Progenitor cell of endocrine pancreas (in vitro differentiated cells): ENCODE measurements around the gene S1PR2. TPM values are rescaled to one million over a fixed set of nuclear protein-coding genes. Genes with fewer than 3 reads are reported as not detected.

Source experiments
- DNase-seq: peaks from one replicate; pipeline ENCODE4 v3.0.0; 2021; ENCODE audit warnings: low spot score; ENCODE audit not compliant: unreplicated experiment
- H3K27ac Mint-ChIP-seq: 2 replicates; pipeline ENCODE4 v1.8.0; 2021; ENCODE audit warnings: mild to moderate bottlenecking, moderate library complexity, mixed read lengths
- H3K27me3 Mint-ChIP-seq: 2 replicates; pipeline ENCODE4 v1.8.0; 2021; ENCODE audit warnings: mixed read lengths
- H3K36me3 Mint-ChIP-seq: 2 replicates; pipeline ENCODE4 v1.8.0; 2022; ENCODE audit warnings: mixed read lengths; ENCODE audit not compliant: insufficient read depth
- H3K4me1 Mint-ChIP-seq: 2 replicates; pipeline ENCODE4 v1.8.0; 2021; ENCODE audit warnings: low read depth, mixed read lengths
- H3K4me3 Mint-ChIP-seq: 2 replicates; pipeline ENCODE4 v1.8.0; 2021; ENCODE audit warnings: low read depth, mild to moderate bottlenecking, moderate library complexity, mixed read lengths
- H3K9me3 Mint-ChIP-seq: 2 replicates; pipeline ENCODE4 v1.8.0; 2021; ENCODE audit warnings: low read depth, mixed read lengths
- total RNA-seq: library from RNA; stranded (reverse); gene quantifications from 2 replicates; pipeline ENCODE4 v1.2.1, GENCODE V29; 2021
- TF ChIP-seq, protein P1 (sequence below): fragments of 200-600 bp; sonication (generic); IDR thresholded peaks from one replicate; pipeline ENCODE4 v1.5.0; 2021; ENCODE audit warnings: antibody characterized with exemption, mild to moderate bottlenecking; ENCODE audit not compliant: unreplicated experiment

Gene S1PR2
- total RNA-seq, 1 donor from 2014 or later, result 19.2 TPM

DNA sequence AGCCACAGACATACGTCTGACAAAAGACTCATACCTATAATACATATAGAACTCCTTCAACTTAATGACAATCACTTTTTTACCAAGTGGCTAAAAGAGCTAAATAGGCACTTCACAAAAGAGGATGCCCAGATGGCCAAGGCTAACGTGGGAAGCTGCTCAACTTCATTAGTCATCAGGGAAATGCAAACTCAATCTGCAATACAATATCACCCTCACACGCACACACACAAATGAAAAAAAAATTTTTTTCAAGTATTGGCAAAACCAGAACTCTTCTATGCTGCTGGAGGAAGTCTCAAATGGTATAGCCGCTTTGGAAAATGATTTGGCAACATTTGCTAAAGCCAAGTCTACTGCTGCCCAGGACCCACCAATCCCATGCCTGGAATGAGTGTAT, 21.8 kb downstream of the S1PR2 start:
- no peaks in the 10 kb centered on the region for H3K27me3 Mint-ChIP-seq
- no peak overlapping the region for H3K4me3 Mint-ChIP-seq

DNA sequence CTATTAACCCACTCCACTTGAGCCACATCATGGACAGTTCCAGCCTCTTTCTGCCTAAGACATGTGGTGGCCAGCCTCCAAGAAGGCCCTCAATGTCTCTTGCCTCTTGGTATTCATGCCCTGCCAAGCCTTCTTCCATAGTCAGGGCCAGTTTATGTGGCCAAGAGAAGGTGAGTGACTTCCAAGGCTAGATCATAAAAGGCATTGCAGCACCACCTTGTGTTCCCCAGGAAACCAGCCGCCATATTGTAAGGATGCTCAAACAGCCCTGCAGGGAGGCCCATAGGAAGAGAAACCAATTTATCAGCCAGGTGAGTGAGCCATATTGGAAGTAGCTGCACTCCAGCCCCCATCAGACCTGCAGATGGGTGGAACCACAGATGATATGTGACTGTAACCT, 24.1 kb downstream of the S1PR2 start:
- no peak overlapping the region for H3K27ac Mint-ChIP-seq
- no peaks in the 10 kb centered on the region for H3K9me3 Mint-ChIP-seq
- no peaks in the 10 kb centered on the region for H3K36me3 Mint-ChIP-seq
- no peak for DNase-seq
- TF ChIP-seq, protein P1, sequence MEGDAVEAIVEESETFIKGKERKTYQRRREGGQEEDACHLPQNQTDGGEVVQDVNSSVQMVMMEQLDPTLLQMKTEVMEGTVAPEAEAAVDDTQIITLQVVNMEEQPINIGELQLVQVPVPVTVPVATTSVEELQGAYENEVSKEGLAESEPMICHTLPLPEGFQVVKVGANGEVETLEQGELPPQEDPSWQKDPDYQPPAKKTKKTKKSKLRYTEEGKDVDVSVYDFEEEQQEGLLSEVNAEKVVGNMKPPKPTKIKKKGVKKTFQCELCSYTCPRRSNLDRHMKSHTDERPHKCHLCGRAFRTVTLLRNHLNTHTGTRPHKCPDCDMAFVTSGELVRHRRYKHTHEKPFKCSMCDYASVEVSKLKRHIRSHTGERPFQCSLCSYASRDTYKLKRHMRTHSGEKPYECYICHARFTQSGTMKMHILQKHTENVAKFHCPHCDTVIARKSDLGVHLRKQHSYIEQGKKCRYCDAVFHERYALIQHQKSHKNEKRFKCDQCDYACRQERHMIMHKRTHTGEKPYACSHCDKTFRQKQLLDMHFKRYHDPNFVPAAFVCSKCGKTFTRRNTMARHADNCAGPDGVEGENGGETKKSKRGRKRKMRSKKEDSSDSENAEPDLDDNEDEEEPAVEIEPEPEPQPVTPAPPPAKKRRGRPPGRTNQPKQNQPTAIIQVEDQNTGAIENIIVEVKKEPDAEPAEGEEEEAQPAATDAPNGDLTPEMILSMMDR, result no peak
- no peaks in the 10 kb centered on the region for H3K27me3 Mint-ChIP-seq
- H3K4me3 Mint-ChIP-seq, result no peak overlapping the region
- no peaks in the 10 kb centered on the region for H3K4me1 Mint-ChIP-seq

More for the DNA sequence above, 21.8 kb downstream of the S1PR2 start:
- Mint-ChIP-seq H3K36me3 (no peaks in the 10 kb centered on the region), H3K4me1 (no peaks in the 10 kb centered on the region), H3K9me3 (no peaks in the 10 kb centered on the region), H3K27ac (no peak overlapping the region)
- DNase-seq, result no peak
- TF ChIP-seq, protein P1, result no peak

DNA sequence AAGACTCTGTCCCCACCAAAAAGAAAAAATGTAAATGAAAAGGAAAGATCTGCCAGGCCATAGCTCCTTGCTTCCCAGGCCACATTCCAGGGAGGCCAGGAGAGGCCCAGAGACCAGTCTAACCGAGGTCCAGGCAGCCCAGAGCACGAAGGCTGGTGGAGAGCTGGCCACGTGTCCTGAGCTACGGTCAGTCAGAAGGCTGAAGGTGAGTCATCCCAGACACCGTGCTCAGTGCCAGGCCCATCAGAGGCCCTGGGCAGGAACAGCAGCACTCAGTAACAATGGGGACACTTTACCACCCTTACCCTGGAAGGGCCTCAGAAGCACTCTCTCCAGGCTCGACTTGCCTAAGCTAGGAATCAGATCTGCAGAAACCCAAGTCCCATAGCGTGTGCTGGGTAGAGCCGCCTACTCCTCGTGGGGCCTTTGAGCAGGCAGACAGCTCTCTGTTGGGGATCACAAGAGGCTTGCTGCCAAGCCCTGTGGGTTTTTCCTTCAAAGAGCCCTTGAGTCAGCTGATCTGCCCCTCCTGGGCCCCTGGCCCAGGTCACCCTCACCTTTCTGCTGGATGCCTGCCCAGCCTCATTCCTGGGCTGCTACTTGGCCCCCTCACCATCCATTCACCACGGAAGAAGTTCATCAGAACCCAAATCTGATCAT, 24.8 kb downstream of the S1PR2 start:
- DNase-seq, result no peak
- H3K4me1 Mint-ChIP-seq, result no peaks in the 10 kb centered on the region
- H3K4me3 Mint-ChIP-seq, result no peak overlapping the region
- no peaks in the 10 kb centered on the region for H3K36me3 Mint-ChIP-seq
- no peaks in the 10 kb centered on the region for H3K9me3 Mint-ChIP-seq
- no peak overlapping the region for H3K27ac Mint-ChIP-seq
- no peaks in the 10 kb centered on the region for H3K27me3 Mint-ChIP-seq
- TF ChIP-seq, protein P1, result no peak

DNA sequence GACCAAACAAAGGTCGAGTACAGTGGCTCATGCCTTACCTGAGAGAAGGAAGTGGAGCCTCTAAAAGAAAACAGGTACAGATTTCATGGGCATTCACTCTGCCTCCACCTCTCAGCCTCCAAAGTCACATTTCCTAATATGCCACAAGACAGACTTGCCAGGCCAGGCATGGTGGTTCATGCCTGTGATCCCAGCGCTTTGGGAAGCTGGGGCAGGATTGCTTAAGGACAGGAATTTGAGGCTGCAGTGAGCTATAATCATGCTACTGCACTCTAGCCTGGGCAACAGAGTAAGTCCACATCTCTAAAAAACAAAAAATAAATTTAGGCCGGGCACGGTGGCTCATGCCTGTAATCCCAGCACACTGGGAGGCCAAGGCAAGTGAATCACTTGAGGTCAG, 25.5 kb downstream of the S1PR2 start:
- H3K36me3 Mint-ChIP-seq, result no peaks in the 10 kb centered on the region
- H3K4me1 Mint-ChIP-seq, result no peaks in the 10 kb centered on the region
- TF ChIP-seq, protein P1, result no peak
- no peak overlapping the region for H3K4me3 Mint-ChIP-seq
- H3K27me3 Mint-ChIP-seq, result no peaks in the 10 kb centered on the region
- DNase-seq, result no peak
- H3K27ac Mint-ChIP-seq, result no peak overlapping the region
- H3K9me3 Mint-ChIP-seq, result no peaks in the 10 kb centered on the region

DNA sequence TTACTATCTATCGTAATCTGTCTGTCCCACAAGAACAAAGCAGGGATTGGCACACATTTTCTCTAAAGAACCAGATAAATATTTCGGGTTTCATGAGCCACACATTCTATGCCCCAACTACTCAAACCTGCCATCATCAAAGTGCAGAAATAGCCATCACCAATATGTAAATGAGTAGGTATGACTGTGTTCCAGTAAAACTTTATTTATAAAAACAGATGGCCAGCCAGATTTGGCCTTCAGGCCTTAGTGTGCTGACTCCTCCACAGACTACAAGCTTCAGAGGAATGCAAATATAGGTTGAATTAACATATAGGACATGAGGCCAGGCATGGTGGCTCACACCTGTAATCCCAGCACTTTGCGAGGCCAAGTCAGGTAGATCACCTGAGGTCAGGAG, 27.4 kb downstream of the S1PR2 start:
- no peaks in the 10 kb centered on the region for H3K4me1 Mint-ChIP-seq
- no peaks in the 10 kb centered on the region for H3K27me3 Mint-ChIP-seq
- no peak for DNase-seq
- no peaks in the 10 kb centered on the region for H3K9me3 Mint-ChIP-seq
- H3K4me3 Mint-ChIP-seq, result no peak overlapping the region
- TF ChIP-seq, protein P1, result no peak
- no peak overlapping the region for H3K27ac Mint-ChIP-seq
- H3K36me3 Mint-ChIP-seq, result no peaks in the 10 kb centered on the region
